AML-193 (cell line): Measurements from ENCODE around the gene RSAD2.
"Not testable (repeated sequence)": the region's sequence is repeated elsewhere in the genome, so short reads cannot be mapped to it uniquely, and the experiment has no call there.

ENCODE experiments used
- DNase-seq, 2 experiments: peaks; one replicate each; lab custom pipeline; 2025; lab: John Stamatoyannopoulos, UW

The RSAD2 gene

GRCh38 chr2:6926071-6926732, 48.6 kb downstream of the RSAD2 start:
- DNase-seq: no peak

DNA sequence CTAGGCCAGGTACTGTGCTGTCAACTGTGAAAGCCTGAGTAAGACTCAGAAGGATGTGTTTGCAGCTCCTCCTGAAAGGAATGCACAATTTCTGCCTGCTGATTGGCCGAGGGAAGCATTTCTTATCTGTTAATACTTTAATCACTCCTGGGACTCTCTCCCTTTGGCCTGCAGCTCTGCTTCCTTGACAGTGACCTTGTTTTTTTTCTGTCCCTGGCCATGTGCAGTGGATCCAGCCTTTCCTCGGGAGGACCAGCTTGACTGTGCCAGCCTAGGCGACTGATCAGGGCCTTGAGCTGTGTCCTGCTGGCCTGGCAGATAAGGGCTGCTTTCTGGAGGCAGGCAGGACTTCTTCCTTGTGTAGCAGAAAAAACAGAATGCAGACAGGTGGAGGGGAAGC, 49.6 kb downstream of the RSAD2 start:
- no peak for DNase-seq

DNA sequence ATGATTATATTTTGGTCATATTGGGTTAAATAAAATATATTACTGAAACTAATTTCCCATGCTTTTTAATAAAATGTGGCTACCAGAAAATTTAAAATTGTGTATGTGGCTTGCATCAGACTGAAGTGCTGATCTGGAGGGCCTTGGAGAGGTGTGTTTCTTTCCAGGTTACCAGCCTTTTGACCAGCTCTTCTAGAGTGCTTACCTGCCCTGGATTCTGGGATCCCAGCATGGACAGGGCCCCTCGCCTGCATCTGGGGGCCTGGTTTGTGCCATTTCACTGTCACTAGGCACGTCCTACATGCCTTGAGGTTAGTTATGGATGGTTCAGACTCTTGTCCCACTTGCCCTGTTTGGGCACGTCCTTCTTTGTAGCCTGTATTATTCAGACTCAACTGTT, 50.2 kb downstream of the RSAD2 start:
- DNase-seq: no peak

GRCh38 chr2:6928452-6928851, 50.9 kb downstream of the RSAD2 start:
- DNase-seq: no peak

DNA sequence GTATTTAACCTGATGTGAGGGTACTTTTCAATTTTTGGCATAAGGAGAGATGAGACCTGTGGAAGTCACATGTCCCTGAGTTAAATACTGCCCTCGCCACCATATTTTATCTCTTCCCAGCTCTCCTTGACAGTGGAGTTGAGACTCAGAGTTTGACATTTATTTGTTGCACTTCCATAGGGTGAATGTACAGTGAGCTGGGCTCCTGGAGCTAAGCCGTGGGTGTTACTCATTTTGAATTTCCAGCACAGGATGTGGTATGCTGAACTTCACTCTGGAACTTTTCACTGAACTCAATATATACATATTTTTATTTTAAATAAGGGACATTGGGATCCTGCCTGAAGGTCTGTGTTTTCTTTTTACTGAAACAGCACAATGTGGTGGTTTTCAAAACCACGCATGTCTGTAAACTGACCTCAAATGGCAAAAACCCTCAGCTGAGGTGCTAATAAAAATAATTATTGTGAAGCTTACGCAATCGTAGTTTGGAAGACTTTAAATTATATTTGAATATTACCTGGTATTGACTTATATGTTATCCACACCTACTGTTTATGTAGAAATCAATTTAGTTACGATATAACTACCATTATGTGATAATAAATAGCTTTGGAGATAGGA, 51.7 kb downstream of the RSAD2 start:
- DNase-seq: peak in 1 of 2 experiments; percentile 17

- DNase-seq: no peak
Measured at GRCh38 chr2:6930923-6931647, 53.5 kb downstream of the RSAD2 start.

DNA sequence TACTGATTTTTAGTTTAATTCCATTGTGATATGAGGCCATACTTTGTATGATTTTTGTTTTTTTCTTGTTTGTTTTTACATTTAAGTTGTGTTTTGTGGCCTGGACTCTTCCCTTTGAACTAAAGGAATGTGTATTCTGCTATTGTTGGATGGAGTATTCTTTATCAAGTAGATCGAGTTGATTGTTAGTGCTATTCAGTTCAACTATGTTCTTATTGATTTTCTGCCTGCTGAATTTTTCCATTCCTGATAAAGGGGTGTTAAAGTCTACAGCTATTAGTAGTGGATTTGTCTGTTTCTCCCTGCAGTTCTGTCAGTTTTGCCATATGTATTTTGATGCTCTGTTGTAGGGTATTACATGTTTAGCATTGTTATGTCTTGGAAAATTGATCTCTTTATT, 54.2 kb downstream of the RSAD2 start:
- no peak for DNase-seq

- DNase-seq: no peak
Measured at GRCh38 chr2:6932206-6932605, 54.6 kb downstream of the RSAD2 start.

GRCh38 chr2:6932828-6933227, 55.3 kb downstream of the RSAD2 start:
- no peak for DNase-seq

DNA sequence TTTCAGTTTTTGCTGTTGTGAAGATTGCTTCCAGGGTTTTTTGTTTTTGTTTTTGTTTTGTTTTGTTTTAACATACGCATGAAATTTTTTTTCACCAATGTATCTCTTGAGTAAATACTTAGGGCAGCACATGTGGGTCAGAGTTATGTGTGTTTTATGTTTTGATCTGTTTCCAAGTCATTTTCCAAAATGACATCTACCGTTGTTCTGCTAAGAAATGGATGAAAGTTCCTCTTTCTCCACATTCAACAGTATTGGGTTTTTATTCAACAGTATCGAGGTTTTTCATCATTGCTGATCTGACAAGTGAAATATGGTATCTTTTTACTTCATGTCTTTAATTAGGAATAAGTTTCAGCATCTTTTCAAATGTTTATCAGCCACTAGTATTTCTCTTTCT, 56.3 kb downstream of the RSAD2 start:
- DNase-seq: peak in 1 of 2 experiments; percentile 33

DNA sequence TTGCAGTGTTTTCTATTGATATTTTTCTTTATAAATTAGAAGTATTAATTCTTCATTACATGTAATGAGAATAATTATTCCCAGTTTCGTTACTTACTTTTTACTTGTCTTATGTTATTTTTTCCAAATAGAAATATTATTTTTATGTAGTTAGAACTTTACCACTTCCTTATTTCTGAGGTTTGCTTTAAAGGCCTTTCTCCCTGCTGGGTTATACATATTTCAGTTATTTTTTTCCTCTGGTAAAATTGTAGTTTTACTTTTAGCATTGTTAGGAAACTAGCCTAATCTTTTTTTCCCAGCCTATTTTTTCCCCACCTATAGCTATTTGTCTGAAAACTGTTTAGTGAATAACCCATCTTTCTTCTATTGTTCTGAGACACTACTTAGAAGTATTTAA, 56.8 kb downstream of the RSAD2 start:
- DNase-seq: peak; percentile 42 to 53

GRCh38 chr2:6934758-6935651, 57.4 kb downstream of the RSAD2 start:
- DNase-seq: peak; percentile 89 to 94

GRCh38 chr2:6935652-6936020, 58.1 kb downstream of the RSAD2 start:
- DNase-seq: not testable (repeated sequence)

GRCh38 chr2:6937157-6937556, 59.6 kb downstream of the RSAD2 start:
- DNase-seq: no peak

DNA sequence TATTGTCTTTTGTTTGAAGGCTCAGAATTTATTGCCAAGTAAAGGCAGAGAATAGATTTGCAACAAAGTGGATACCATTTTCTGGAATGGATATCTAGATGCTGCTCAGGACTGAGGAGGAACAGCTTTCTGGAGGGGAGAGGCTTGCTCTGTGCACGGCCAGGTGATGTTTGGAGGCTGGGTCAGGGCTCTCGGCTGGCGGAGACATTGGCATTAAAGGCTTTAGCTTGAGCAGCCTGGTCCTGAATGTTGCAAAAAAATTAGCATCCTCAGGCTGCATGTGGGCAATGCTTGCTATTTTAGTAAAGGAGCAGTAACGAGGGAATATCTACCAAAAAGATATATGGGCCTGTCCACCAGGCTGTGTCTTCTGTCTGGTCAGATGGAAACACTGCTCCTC, 60.0 kb downstream of the RSAD2 start:
- no peak for DNase-seq

GRCh38 chr2:6939071-6939470, 61.5 kb downstream of the RSAD2 start:
- DNase-seq: no peak

GRCh38 chr2:6940820-6941219, 63.2 kb downstream of the RSAD2 start:
- DNase-seq: no peak

DNA sequence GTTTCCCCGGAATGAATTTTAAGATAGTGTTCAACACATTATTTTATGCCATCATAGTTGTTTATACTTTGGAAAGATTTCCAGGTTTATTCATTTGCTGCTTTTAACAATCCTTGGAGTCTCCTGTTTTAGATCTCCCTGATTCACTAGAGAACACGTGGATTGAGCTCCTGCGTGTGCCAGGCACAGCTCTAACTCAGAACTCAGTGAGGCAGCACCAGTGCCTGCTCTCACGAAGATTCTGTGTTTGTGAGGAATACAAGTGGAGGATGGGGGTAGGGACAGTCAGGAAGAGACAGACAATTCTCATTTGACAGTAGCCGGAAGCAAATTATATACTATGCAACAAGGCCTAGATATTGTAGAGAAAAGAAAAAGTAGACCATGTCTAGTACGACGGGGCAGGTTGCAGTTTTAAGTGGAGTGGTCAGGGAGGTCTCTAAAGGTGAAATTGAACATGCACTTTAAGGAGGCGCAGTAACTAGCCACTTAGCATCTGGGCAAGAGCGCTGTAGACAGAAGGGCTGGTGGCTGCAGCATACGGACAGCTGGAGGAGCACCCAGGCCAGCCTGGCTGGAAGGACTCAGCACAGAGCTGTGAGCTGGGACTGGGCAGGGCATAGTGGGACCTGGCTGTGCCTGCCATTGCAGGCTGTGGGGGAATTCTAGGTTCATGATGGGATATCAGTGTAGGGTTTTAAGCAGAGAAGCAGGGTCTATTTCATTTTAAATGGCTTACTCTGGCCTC, 63.9 kb downstream of the RSAD2 start:
- no peak for DNase-seq

GRCh38 chr2:6942848-6943247, 65.3 kb downstream of the RSAD2 start:
- DNase-seq: no peak

GRCh38 chr2:6943523-6943922, 65.9 kb downstream of the RSAD2 start:
- no peak for DNase-seq

DNA sequence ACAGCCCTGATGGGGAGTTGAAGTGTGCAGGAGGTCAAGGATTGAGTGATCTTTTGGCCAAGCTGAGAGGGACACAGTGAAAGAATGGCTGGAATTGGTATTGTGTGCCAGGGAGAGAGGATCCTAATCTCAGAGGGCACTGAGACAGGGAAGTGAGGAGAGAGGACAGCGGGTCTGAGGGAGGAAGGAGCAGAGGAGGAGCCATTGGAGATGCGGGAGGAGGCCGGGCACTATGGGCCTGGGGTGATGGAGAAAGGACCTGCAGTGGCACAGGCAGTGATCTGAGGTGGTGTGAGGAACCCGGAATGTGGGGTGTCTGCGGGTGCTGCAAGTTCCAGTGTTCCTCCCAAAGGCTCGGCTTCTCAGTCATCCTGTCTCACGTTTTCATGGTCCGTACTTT, 66.4 kb downstream of the RSAD2 start:
- DNase-seq: no peak

- DNase-seq: no peak
Measured at GRCh38 chr2:6944555-6944954, 67.0 kb downstream of the RSAD2 start.
